ENCODE data around the gene VCAN.

The VCAN gene

DNA sequence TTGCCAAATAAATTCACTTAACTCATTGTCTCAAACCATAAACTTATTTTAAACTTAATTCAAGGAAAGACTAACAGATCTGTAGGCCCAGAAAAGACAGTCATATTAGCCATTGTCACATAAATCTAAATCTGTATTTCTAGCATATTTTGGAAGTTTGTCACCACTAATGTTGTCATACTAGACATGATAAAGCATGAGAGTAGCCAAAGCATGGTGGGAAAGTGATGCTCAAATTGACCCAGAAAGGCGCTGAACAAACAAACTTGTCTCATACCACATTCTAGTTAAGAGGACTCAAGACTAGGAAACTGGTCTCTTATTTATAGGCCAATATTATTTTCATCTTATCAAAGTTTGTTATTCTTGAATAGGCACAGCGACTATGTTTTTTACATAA is 99.4 kb downstream of the VCAN start:
- DNase-seq: no peak

DNA sequence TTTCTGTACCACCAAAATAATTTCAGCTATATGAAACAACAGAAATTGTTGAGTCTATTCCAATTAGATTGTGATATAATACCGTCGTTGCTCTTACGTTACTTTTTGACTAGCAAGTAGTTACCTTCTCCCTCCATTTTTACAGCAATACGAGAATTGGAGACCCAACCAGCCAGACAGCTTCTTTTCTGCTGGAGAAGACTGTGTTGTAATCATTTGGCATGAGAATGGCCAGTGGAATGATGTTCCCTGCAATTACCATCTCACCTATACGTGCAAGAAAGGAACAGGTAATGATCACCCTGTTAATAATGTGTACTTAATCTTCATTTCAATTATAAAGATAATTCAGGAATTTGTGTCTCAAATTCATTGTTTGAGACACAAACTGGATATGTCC is 100.7 kb downstream of the VCAN start:
- DNase-seq: no peak

DNA sequence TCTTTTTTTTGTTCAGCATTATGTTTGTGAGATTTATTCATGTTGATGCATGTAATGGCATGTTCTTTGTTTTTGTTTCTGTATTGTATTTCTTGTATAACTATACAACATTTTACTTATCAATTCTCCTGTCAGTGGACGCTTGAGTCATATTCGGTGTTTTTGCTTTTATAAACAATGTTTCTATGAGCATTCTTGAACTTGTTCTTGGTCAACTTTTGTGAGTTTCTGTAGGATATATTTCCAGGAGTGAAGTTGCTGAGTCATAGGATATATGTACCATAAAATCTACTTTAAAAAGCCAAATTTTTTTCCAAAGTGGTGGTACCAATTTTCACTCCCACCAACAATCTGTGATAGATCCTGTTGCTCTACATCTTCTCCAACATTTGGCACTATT is 104.8 kb downstream of the VCAN start:
- DNase-seq: no peak

DNA sequence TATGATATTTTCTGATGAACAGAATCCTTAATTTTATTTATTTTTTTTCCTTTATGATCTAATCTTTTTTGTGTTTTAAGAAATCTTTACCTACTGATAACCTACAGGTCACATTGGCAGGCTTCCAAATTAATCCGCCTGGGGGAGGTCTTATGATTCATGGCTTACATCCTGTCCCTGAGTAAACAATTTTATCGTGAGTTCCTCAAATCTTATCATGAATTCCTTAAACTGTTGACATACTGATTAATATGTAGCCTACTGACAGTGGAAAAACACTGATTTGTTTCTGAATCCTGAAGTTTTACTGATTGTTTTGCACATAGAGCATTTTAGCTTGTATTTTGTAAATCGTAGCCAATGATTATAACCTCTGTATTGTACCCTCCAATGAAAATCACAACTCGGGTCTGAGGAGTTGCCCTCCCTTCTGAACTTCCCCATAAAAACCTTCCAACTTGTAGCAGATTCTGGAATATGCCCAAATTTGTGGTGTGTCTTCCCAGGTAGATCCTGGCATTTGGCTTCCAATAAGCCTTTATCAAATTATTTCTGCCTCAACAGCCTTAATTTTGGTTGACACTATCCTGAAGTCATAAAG is 105.6 kb downstream of the VCAN start:
- DNase-seq: no peak

DNA sequence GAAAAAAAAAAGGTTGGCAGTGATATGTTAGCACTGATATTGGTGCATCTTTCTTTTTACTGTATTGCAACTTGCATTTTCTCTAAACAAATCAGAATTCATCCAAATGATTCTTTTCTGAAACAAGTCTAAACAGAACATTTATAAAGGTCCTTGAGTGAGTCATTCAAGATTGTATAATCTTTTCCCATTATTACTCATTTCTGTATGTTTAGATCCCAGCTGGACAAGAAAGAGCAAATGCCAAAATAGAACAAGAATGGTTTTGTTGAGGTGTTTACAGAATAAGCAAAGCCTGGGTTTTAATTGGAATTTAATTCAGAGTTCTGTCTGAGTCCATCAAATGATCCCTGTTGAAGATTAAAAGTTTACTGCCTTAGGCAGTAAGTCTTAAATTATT is 112.3 kb downstream of the VCAN start:
- no peak for DNase-seq

DNA sequence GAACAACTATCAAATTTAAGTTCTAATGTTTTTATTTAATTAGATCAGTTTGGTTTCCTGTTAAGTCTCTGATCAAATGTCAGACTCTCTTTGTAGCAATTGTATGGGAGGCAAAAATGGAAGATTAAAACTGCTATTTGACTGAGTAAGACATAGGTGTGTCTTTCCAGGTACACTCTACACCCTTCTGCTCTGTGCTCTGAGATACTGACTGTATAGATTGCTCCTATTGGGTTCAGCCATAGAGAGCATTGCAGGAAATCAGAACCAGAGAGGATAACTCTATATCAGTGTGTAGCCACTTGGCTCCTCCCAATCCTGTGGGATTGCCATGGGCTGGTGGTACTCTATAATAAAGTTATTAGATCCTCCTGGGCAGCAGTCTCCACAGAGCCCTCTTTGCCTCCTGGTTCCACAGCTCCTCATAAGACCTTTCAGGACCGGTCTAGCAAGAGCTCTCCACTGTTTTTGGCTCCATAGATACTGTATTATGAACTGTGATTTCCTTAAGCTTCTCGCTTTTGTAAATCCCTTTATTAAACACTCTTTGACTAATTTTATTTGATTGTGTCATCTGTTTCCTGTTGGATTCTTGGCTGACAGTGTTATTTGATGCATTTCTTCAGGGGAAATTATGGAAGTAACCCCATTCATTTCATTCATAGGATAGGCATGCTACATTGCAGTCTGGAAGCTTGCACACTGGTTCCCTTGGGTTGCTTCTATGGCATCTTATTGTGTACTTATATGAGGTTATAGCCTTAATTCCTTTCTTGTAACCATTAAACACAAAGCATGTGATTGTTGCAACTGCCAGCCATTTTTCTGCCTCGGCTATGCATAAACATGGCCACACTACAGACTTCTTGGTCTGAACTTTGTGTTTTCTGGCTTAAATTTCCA is 115.6 kb downstream of the VCAN start:
- DNase-seq: no peak

DNA sequence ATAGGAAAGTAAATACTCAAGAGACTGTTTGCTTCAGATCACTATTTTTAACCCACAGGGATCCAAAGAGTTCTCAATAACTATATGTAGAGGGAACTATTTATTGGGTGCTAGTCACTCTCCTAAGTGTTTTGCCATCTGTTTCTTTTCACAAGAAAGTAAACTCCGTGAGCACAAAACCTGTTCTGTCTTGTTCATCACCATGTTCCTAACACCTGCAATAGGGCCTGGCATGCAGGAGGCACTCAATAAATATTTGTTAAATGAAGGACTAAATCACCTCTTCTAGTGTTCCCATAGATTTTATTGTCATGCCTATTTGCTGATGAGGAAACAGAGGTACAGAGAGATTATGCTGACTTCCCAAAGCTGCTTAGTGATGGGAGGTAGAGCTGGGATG is 118.2 kb downstream of the VCAN start:
- DNase-seq: no peak

DNA sequence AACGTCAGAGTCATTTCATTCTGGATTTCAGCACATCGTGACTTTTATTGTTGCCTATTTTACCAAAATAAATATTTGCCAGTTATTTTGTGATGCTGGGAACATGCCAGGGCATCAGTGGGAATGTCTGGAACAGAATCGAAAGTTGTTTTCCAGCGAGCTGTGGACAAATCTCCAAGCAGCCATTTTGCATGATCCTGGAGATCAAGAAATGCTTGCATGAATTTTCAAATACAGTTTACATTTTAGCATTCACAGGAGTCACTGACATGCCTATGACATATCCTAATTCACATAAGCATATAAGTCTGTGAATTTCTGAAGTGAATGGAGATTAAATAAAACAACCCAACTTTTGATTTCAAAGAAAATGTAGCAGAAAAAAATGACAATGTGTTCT is 119.4 kb downstream of the VCAN start:
- DNase-seq: no peak

DNA sequence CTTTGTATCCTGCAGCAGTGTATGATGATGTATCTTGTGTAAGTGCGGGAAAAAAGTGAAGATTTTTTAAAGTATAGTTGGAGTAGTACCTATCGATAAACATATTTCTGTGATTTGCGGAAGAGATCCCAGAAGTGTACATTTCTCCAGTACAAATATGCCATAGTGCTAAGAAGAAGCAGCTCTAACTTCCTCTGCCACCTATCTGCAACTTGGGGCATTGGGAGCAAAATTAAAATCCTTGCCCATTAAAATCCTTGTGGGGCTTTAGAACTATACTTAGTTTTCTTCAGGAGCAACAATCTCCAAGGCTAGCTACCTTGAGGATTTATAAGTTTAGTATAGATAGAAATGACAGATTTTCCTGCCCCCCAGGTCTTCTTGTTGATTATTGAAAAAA is 123.7 kb downstream of the VCAN start:
- no peak for DNase-seq

DNA sequence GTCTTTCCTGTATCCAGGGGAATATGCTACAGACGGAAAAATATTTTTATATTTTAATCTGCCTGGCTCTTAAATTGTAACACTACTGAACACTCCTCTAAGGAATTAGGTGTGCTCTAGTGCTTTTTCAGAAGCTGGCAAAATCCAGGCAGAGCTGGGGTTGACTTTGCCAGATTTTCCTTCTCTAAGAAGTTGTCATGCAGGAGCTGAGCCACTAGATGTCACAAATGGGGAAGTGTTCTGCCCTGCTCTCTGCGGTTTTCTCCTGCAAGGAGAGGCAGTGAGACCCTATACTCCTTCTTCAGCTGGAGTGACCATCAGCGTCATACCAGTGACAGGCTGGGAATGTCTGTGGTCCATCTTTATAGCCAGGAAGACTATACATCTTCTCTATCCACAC is 136.6 kb downstream of the VCAN start:
- no peak for DNase-seq

DNA sequence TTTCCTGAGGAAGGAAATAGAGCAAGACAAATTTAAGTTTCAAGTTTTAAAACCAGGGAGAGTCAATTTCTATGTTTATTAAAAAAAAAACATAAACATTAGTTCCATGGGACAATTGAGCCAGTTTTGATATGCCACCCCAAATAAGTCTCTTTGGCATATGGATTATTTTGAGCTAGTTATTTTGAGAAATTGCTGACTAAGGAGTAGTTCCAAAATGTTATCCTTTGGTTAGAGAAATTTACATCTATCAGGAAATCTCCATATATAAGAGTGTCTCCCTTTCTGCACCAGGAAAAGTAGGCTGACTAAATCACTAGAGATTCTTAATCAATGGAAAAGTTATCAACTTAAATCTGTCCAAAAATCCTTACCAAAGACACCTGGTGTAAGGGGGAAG is 143.3 kb downstream of the VCAN start:
- no peak for DNase-seq

DNA sequence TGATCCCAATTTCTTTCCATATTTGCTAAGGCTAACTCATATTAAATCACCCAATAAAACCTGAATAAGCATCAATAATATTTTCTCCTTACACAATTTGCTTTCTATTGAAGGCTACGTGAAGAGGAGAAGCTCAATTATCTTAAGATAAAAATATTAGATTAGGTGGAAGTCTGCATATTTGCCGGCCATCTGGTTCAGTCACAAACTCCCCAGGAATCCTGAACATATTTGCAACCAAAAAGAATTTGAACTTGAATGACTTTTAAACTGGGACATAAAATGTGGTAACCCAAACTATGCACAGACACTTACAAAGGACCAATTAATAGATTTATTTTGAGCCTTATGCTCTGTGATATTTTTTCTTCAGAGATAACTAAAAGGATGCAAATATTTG is 156.8 kb downstream of the VCAN start:
- no peak for DNase-seq

All from activated T-cell treated with anti-CD3 and anti-CD28 coated beads for 4 hours (primary cell).